ENCODE results near the gene PTGDS. TPM values are rescaled to one million over a fixed set of nuclear protein-coding genes. Genes with fewer than 3 reads are reported as not detected.

The PTGDS gene
- total RNA-seq, 1 experiment from 2014 or later, result not detected

DNA sequence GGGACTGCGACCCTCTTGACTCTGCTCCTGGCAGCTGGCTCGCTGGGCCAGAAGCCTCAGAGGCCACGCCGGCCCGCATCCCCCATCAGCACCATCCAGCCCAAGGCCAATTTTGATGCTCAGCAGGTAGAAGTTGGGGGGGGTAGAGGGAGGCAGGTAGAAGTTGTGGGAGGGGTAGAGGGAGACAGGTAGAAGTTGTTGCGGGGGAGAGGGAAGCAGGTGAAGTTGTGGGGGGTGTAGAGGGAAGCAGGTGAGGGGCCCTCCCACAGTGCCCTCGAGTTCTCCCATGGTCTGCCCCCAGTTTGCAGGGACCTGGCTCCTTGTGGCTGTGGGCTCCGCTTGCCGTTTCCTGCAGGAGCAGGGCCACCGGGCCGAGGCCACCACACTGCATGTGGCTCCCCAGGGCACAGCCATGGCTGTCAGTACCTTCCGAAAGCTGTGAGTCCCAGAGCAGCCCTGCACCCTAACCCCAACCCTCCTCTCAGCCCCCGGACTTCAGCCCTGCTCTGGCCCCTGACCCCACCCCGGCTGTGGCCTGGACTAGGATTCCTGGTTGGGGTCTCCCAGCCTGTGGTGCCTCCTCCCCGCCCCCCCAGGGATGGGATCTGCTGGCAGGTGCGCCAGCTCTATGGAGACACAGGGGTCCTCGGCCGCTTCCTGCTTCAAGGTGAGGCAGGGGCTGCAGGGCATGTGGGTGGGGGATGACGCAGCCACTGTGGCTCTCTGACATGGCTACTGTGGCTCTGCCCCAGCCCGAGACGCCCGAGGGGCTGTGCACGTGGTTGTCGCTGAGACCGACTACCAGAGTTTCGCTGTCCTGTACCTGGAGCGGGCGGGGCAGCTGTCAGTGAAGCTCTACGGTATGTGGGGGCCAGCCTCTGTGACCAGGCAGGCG lies 31.7 kb upstream of the PTGDS start:
- DNase-seq (ENCODE audit: low read depth), result no peak

DNA sequence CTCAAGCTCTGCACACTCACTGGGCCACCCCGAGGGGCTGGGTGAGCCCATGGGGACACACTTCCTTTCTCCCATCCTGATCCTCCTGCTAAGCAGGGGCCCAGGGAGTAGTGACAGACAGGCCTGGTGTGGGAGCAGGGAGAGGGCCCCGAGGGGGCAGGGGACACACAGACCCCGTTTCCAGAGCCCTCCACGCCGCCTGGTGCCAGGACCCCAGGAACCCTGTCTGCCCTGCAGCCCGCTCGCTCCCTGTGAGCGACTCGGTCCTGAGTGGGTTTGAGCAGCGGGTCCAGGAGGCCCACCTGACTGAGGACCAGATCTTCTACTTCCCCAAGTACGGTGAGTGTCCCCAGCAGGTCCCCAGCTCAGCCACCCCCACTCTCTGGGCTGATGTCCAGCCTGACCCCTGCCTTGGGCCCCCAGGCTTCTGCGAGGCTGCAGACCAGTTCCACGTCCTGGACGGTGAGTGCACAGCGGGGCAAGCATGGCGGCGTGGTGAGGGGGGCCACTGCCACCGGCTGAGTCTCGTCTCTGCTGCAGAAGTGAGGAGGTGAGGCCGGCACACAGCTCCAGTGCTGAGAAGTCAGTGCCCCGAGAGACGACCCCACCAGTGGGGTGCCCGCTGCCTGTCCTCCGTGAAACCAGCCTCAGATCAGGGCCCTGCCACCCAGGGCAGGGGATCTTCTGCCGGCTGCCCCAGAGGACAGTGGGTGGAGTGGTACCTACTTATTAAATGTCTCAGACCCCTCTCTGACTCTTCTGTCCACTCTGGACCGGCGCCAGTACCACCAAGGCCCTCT lies 30.9 kb upstream of the PTGDS start:
- no peak for DNase-seq (ENCODE audit: low read depth)

DNA sequence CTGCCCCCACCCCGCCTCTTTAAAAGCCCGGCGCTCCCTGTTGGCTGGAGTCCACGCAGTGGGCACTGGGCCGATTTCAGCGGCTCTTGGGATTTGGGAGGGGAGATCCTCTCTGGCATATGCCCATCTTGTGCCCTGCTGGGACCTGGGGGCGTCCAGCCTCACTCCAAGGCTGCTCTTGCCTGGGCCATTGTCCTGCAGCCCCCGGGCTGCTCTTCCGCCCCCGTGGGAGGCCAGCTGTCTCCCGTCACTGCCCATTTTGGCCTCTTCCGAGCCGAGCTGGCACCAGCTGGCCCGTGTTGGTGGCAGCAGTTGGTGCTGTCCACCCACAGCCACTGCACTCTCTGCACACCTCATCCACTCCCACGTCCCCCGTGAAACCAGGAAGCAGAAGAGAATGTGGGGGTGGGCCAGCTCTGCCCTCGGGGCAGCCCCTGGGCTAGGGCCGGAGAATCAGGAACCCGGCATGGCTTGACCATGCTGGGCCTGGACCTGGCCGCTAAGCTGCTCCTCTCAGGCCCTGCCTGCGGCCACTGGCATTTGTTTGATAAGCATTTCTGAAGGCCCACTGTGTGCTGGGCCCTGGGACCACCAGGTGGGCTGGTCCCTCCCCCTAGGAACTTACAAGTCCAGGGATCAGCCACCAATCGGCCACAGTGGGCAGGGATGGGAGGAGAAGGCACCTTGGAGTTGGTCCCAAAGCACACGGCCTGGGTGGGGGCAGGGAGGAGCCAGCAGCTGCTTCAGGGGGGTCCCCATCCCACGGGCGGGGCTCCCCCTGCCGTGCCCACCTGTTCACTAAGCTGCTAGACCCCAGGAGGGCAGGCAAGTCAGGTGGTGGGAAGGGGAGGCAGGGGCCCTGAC lies 30.0 kb upstream of the PTGDS start:
- DNase-seq (ENCODE audit: low read depth), result no peak

GRCh38 chr9:136947955-136948510 lies 29.3 kb upstream of the PTGDS start:
- DNase-seq (ENCODE audit: low read depth), result peak; percentile 43

GRCh38 chr9:136949239-136949816 lies 28.0 kb upstream of the PTGDS start:
- DNase-seq (ENCODE audit: low read depth), result no peak

DNA sequence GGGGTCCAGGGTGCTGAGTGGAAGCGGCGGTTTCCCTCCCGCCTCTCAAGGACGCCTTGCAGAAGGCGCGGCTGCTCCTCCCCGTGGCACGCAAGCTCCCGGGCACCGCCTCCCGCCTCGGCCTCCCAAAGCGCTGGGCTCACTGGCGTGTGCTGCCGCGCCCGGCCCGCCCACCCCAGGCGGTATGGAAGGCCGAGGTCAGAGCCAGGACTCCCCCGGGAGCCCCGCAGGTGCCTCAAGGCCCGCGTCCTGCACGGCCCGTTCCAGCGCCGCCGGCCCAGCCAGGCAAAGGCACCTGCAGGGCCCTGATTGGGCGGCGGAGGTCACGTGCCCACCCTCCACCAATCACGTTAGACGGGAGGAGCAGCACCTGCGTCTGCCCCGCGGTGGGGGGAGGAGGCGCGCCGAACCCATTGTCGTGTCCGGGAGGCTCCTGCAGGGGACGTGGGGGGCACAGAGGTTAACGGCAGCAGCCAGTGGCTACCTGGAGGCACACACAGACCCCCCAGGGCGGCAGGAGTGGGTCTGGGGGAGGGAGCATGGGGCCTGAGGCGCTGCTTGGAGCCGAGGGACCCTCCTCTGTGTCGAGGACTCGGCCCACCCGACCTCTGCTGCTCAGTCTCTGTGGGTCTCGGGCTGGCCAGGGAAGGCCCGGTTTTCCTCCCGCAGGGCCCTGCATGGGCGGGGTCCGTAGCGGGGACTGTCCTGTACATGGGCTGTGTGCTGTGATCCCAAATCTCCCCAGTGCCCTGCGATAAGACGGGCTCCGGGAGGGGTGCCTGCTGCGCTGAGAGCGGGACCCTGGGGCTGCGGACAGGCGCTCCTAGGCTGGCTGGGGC lies 27.3 kb upstream of the PTGDS start:
- peak; percentile 91 for DNase-seq (ENCODE audit: low read depth)

- DNase-seq (ENCODE audit: low read depth), result peak; percentile 39
Observed at GRCh38 chr9:136950656-136951276, 26.5 kb upstream of the PTGDS start.

- DNase-seq (ENCODE audit: low read depth), result no peak
Observed at GRCh38 chr9:136951541-136952320, 25.6 kb upstream of the PTGDS start, which contains the start of gene LCN12. TSS of gene LCN12 (plus strand) at chr9:136952273. CDS start at chr9:136952328, 55 bp downstream.

GRCh38 chr9:136952321-136952850 lies 24.9 kb upstream of the PTGDS start:
- no peak for DNase-seq (ENCODE audit: low read depth)

DNA sequence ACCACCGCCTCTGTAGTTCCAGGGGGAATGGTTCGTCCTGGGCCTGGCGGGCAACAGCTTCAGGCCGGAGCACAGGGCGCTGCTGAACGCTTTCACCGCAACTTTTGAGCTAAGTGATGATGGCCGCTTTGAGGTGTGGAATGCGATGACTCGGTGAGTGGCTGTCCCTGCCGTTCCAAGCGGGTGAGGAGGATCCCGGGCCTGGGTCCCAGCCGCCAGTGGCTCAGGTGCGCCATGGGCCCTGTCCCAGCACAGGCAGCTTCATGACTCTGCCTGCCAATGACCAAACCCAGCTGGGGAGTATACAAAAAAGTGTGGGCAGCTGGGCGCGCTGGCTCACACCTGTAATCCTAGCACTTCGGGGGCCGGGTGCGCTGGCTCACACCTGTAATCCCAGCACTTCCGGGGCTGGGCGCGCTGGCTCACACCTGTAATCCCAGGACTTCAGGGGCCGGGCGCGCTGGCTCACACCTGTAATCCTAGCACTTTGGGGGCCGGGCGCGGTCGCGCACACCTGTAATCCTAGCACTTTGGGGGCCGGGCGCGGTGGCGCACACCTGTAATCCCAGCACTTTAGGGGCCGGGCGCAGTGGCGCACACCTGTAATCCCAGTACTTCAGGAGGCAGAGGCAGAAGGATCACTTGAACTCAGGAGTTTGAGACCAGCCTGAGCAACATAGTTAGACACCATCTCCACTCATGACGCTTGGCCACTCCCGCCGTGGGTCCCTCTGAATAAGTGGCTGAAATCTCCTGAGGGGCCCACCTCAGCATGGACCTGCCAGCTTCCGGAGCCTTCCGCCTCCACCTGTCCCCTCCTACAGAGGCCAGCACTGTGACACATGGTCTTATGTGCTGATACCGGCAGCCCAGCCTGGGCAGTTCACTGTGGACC lies 24.2 kb upstream of the PTGDS start:
- no peak for DNase-seq (ENCODE audit: low read depth)

GRCh38 chr9:136953771-136954269 lies 23.5 kb upstream of the PTGDS start:
- DNase-seq (ENCODE audit: low read depth), result no peak

GRCh38 chr9:136954270-136955083 lies 22.8 kb upstream of the PTGDS start:
- DNase-seq (ENCODE audit: low read depth), result no peak

DNA sequence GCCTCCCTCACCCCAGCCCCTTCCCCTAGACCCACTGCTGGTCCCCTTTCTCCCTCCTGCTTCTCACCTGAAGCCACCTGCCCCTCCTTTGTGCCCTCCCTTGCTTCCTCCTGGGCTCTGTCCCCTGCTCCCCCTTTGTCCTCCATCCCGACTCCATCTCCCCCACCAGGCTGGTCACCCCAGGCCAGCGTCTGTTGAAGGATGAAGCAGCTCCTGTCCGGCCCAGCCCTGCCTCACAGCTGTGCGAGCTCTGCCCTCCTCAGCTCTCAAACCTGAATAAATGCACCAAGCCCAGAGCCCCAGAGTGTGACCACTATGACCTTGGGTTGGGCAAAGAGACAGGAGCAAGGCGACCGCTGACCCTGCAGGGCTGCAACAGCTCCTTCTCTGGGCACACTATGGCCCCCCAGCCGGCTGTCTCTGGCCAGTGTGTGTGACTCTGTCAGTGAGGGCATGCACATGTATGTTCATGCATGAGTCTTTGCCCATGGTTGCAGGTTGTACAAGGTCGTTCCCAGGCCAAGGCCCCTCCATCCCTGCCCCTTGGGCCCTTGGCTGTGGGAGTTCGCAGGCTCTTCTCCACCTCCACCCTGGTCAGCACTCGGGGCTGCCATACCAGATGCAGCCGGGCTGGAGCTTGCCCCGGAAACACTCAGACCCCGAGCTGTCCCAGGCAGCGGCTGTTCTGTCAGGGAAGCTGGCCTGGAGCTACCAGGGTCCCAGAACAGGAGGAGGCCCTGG lies 21.9 kb upstream of the PTGDS start:
- no peak for DNase-seq (ENCODE audit: low read depth)

- DNase-seq (ENCODE audit: low read depth), result no peak
Observed at GRCh38 chr9:136955943-136956335, 21.4 kb upstream of the PTGDS start.

- no peak for DNase-seq (ENCODE audit: low read depth)
Observed at GRCh38 chr9:136956604-136957003, 20.7 kb upstream of the PTGDS start.

DNA sequence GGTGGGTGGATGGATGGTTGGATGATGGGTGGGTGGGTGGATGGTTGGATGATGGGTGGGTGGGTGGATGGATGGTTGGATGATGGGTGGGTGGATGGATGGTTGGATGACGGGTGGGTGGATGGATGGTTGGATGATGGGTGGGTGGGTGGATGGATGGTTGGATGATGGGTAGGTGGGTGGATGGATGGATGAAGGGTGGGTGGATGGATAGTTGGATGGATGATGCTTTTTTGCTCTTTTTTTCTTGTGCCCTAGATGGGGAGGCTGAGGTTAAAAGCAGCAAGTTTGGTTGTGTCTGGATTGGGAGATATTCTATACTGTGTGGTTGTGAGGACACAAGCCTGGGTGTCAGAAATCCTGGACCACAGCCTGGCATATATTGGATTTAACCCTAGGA lies 19.8 kb upstream of the PTGDS start:
- DNase-seq (ENCODE audit: low read depth), result no peak
